ENCODE data around the gene BHLHE41. TPM values are rescaled to one million over a fixed set of nuclear protein-coding genes. Genes with fewer than 3 reads are reported as not detected.

The BHLHE41 gene
- total RNA-seq, 1 experiment from 2014 or later: 4.3 TPM

GRCh38 chr12:26102953-26103352, 21.9 kb downstream of the BHLHE41 start:
- CTCF ChIA-PET: no interaction called here
- POLR2A ChIA-PET (ENCODE audit: low non-redundant PET): no interaction called here
- Histone ChIP-seq H3K4me3 (ENCODE audit: low read depth, low read length, poor library complexity, severe bottlenecking) (no peak overlapping the region), H3K9me3 (ENCODE audit: low read depth, low read length, poor library complexity, severe bottlenecking) (no peaks in the 10 kb centered on the region), H3K36me3 (ENCODE audit: insufficient read depth, low read length, poor library complexity, severe bottlenecking) (no peaks in the 10 kb centered on the region), H3K4me1 (ENCODE audit: insufficient read depth, low read length, poor library complexity, severe bottlenecking) (no peaks in the 10 kb centered on the region), H3K27ac (ENCODE audit: low read depth, low read length, poor library complexity, severe bottlenecking) (no peak overlapping the region), H3K27me3 (replicated peaks; ENCODE audit: insufficient read depth, low read depth, low read length, poor library complexity) (no peaks in the 10 kb centered on the region)
- intact Hi-C loops (cut with micrococcal nuclease; ENCODE audit: unreplicated experiment): no loop called here
- no peak for DNase-seq (ENCODE audit: low spot score)
- no peak for TF ChIP-seq EZH2 (IDR thresholded peaks at IDR 0.05; ENCODE audit: borderline replicate concordance, low read depth, low read length, poor library complexity, severe bottlenecking)
- TF ChIP-seq, protein P1, sequence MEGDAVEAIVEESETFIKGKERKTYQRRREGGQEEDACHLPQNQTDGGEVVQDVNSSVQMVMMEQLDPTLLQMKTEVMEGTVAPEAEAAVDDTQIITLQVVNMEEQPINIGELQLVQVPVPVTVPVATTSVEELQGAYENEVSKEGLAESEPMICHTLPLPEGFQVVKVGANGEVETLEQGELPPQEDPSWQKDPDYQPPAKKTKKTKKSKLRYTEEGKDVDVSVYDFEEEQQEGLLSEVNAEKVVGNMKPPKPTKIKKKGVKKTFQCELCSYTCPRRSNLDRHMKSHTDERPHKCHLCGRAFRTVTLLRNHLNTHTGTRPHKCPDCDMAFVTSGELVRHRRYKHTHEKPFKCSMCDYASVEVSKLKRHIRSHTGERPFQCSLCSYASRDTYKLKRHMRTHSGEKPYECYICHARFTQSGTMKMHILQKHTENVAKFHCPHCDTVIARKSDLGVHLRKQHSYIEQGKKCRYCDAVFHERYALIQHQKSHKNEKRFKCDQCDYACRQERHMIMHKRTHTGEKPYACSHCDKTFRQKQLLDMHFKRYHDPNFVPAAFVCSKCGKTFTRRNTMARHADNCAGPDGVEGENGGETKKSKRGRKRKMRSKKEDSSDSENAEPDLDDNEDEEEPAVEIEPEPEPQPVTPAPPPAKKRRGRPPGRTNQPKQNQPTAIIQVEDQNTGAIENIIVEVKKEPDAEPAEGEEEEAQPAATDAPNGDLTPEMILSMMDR (conservative IDR thresholded peaks at IDR 0.05; ENCODE audit: low read depth, low read length): no peak
- BruUV-seq (replicated peaks): no TSS peak

- peaks cover 3% of the 10 kb centered on the region for H3K4me1 ChIP-seq (ENCODE audit: insufficient read depth, low read length, poor library complexity, severe bottlenecking)
- ChIA-PET CTCF (no interaction called here), POLR2A (ENCODE audit: low non-redundant PET) (no interaction called here)
- no peaks in the 10 kb centered on the region for H3K27me3 ChIP-seq (replicated peaks; ENCODE audit: insufficient read depth, low read depth, low read length, poor library complexity)
- no peaks in the 10 kb centered on the region for H3K9me3 ChIP-seq (ENCODE audit: low read depth, low read length, poor library complexity, severe bottlenecking)
- TF ChIP-seq, protein P1 (conservative IDR thresholded peaks at IDR 0.05; ENCODE audit: low read depth, low read length): no peak
- TF ChIP-seq EZH2 (IDR thresholded peaks at IDR 0.05; ENCODE audit: borderline replicate concordance, low read depth, low read length, poor library complexity, severe bottlenecking): no peak
- no TSS peak for BruUV-seq (replicated peaks)
- no peak for DNase-seq (ENCODE audit: low spot score)
- no peaks in the 10 kb centered on the region for H3K36me3 ChIP-seq (ENCODE audit: insufficient read depth, low read length, poor library complexity, severe bottlenecking)
- H3K27ac ChIP-seq (ENCODE audit: low read depth, low read length, poor library complexity, severe bottlenecking): no peak overlapping the region
- H3K4me3 ChIP-seq (ENCODE audit: low read depth, low read length, poor library complexity, severe bottlenecking): no peak overlapping the region
- intact Hi-C loops (cut with micrococcal nuclease; ENCODE audit: unreplicated experiment): no loop called here
These were observed 23.1 kb downstream of the BHLHE41 start for GRCh38 chr12:26101763-26102162.

GRCh38 chr12:26101350-26101734, 23.5 kb downstream of the BHLHE41 start:
- Histone ChIP-seq H3K4me3 (ENCODE audit: low read depth, low read length, poor library complexity, severe bottlenecking) (no peak overlapping the region), H3K4me1 (ENCODE audit: insufficient read depth, low read length, poor library complexity, severe bottlenecking) (peaks cover 3% of the 10 kb centered on the region), H3K27ac (ENCODE audit: low read depth, low read length, poor library complexity, severe bottlenecking) (no peak overlapping the region), H3K27me3 (replicated peaks; ENCODE audit: insufficient read depth, low read depth, low read length, poor library complexity) (no peaks in the 10 kb centered on the region), H3K36me3 (ENCODE audit: insufficient read depth, low read length, poor library complexity, severe bottlenecking) (no peaks in the 10 kb centered on the region), H3K9me3 (ENCODE audit: low read depth, low read length, poor library complexity, severe bottlenecking) (no peaks in the 10 kb centered on the region)
- intact Hi-C loops (cut with micrococcal nuclease; ENCODE audit: unreplicated experiment): no loop called here
- BruUV-seq (replicated peaks): no TSS peak
- DNase-seq (ENCODE audit: low spot score): no peak
- TF ChIP-seq EZH2 (IDR thresholded peaks at IDR 0.05; ENCODE audit: borderline replicate concordance, low read depth, low read length, poor library complexity, severe bottlenecking): no peak
- TF ChIP-seq, protein P1 (conservative IDR thresholded peaks at IDR 0.05; ENCODE audit: low read depth, low read length): no peak
- POLR2A ChIA-PET (ENCODE audit: low non-redundant PET): no interaction called here
- CTCF ChIA-PET: no interaction called here

Measured in A673 (cell line).